Activated T-helper 1 cell treated with anti-CD3 and anti-CD28 coated beads, Interleukin-12 subunit alpha, Interleukin-12 subunit beta, Interleukin-2, Interleukin-4 antibody, amounts not matched to agents 30 ng/mL and 10 ng/mL and 1 ng/mL, durations not matched to agents 14 hours and 24 hours and 36 hours (primary cell): ENCODE data around the gene SPATA24. TPM values are rescaled to one million over a fixed set of nuclear protein-coding genes. Genes with fewer than 3 reads are reported as not detected.

Source experiments
- DNase-seq: peaks from one replicate; pipeline ENCODE4 v3.0.0; 2021; ENCODE audit warnings: low spot score
- H3K27ac Mint-ChIP-seq: one replicate; pipeline ENCODE4 v1.8.0; 2021; ENCODE audit warnings: mild to moderate bottlenecking, mixed read lengths
- H3K27me3 Mint-ChIP-seq: one replicate; pipeline ENCODE4 v1.8.0; 2022; ENCODE audit warnings: mild to moderate bottlenecking, moderate library complexity, mixed read lengths; ENCODE audit not compliant: insufficient read depth
- H3K36me3 Mint-ChIP-seq: one replicate; pipeline ENCODE4 v1.8.0; 2021; ENCODE audit warnings: low read depth, mixed read lengths
- H3K4me1 Mint-ChIP-seq: one replicate; pipeline ENCODE4 v1.8.0; 2021; ENCODE audit warnings: low read depth, mixed read lengths
- H3K4me3 Mint-ChIP-seq: one replicate; pipeline ENCODE4 v1.8.0; 2021; ENCODE audit warnings: mild to moderate bottlenecking, moderate library complexity, mixed read lengths
- H3K9me3 Mint-ChIP-seq: one replicate; pipeline ENCODE4 v1.8.0; 2021; ENCODE audit warnings: mixed read lengths
- intact Hi-C: fragments of 100-400 bp; cut with micrococcal nuclease; formaldehyde crosslinking; loops from one replicate; pipeline ENCODE4 v1.15.1; 2024
- total RNA-seq: library from RNA; stranded (reverse); gene quantifications from 2 replicates; pipeline ENCODE4 v1.2.3, GENCODE V29; 2022

The SPATA24 gene
- total RNA-seq, 1 donor from 2014 or later: 5.3 TPM

- Mint-ChIP-seq H3K27me3 (no peaks in the 10 kb centered on the region), H3K4me1 (peaks cover 53% of the 10 kb centered on the region), H3K27ac (peak overlapping the region; percentile 24), H3K9me3 (no peaks in the 10 kb centered on the region), H3K36me3 (peaks cover 9% of the 10 kb centered on the region), H3K4me3 (no peak overlapping the region)
- intact Hi-C loops: loop anchor here (5.0 kb wide), 2 partner anchors 932 to 1067 kb away; partner anchors contain the start of genes CDC25C and EGR1
- DNase-seq: no peak
Measured at GRCh38 chr5:139399501-139400121, 4.3 kb downstream of the SPATA24 start.

DNA sequence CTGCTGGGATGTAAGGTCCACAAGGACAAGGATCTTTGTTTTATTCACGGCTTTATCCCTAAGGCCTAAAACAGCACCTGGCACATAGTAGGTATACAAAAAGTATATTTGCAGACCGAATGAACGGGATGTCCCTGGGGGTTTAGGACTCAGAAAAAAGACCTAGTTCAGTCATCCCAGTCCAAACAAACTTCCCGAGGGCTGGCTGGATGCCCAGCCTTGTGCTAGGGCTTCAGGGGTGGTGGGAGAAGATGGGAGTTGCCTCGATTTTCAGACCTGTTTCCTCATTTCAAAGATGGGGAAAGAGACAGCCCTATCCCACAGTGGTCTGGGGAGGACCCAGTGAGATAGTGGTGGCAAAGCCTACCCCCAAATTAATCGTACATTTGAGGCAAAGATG lies 6.0 kb downstream of the SPATA24 start:
- DNase-seq: no peak
- Mint-ChIP-seq H3K9me3 (no peaks in the 10 kb centered on the region), H3K27me3 (no peaks in the 10 kb centered on the region), H3K27ac (peak overlapping the region; percentile 31), H3K36me3 (peaks cover 9% of the 10 kb centered on the region), H3K4me1 (peaks cover 36% of the 10 kb centered on the region), H3K4me3 (no peak overlapping the region)
- intact Hi-C loops: no loop called here

- peak overlapping the region; percentile 54 for H3K27ac Mint-ChIP-seq
- peaks cover 33% of the 10 kb centered on the region for H3K4me1 Mint-ChIP-seq
- no peaks in the 10 kb centered on the region for H3K27me3 Mint-ChIP-seq
- H3K4me3 Mint-ChIP-seq: peak overlapping the region; percentile 53
- H3K9me3 Mint-ChIP-seq: no peaks in the 10 kb centered on the region
- intact Hi-C loops: no loop called here
- H3K36me3 Mint-ChIP-seq: peaks cover 11% of the 10 kb centered on the region
- no peak for DNase-seq
Measured at GRCh38 chr5:139396691-139397090, 7.2 kb downstream of the SPATA24 start.

DNA sequence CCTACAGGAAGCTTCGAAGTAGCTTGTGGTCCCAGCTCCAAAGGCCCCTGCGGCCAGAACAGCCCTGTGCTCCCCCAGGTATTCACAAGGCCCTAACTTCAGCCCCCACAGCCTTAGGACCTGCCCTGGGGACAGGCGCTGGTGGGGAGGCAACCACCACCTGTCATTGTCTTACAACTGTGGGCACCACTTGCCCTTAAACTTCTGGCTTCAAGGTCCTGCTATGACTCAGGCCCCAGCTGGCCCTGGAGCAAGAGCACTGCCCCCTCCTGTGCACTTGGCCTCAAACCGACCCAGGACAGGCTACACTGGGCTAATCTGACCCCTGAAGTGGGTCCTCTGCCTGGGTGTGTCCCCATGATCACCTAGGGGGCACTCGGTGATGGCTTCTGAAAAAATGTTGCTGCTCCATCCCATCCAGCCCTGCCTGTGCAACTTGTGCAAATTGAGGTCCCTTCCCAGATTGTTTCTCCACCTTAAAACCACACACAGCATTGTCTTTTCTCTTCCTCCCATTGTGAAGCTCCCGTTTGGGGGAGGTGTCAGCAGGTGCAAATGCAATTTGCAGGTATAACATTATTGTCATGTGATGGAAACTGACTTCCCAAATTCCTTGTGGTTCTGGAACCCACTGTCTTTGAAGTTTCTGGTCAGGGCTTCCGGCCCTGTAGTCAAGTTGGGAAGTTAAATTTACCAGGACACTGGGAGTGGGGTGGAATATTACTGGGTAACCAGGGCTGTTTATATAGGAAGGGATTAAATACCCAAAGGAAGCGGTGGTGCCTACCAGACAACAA lies 7.8 kb downstream of the SPATA24 start:
- H3K4me3 Mint-ChIP-seq: peak overlapping the region; percentile 77
- no peaks in the 10 kb centered on the region for H3K27me3 Mint-ChIP-seq
- peaks cover 39% of the 10 kb centered on the region for H3K4me1 Mint-ChIP-seq
- peaks cover 12% of the 10 kb centered on the region for H3K36me3 Mint-ChIP-seq
- H3K27ac Mint-ChIP-seq: no peak overlapping the region
- intact Hi-C loops: no loop called here
- DNase-seq: no peak
- H3K9me3 Mint-ChIP-seq: no peaks in the 10 kb centered on the region

DNA sequence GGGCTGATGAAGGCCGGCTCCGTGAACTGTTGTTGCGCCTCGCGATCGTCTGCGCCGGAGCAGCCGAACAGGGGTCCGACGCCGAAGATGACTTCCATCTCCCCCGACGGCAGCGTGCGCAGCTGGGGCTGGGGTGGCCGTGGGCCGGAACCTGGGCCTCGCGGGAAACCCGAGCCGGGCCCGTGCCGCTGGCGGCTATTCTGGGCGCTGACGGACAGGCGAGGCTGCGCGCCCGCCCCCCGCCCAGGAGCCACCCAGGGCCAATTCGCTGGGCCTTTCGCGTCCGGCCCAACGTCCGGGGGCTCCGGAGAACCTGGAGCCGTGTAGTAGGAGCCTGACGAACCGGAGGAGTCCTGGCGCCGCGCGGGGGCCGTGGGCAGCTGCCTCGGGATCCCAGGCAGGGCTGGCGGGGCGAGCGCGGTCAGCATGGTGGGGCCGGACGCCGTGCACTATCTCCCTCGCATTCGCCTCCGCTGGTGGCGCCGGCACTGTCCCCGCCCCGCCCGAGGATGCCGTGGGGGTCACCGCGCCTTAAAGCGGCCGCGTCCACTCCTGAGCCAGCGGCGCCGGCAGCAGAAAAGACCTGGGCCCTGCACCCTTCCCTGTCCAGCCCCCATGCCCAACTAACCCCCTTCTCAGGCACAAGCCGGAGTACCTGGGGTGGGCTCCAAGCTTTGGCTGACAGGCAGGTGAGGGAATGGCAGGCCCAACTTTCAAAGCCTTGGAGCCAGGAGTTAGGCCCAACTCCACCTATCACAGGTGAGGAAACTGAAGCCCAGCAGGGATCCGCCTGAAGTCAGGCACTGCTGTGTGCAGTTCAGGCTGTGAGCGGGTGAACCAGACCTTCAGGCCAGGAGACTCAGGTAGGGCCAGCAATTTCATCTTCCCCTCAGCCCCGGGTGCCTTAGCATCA lies 9.0 kb downstream of the SPATA24 start, which contains the start of gene PROB1:
Gene PROB1, minus strand, starts transcription at position 451 of the 913 bp plus-strand sequence. Its CDS starts 23 bp downstream, at position 428.
- Mint-ChIP-seq H3K27ac (no peak within 1 kb of the TSS), H3K4me3 (peak within 1 kb of the TSS; percentile 96), H3K36me3 (peaks cover 12% of the 10 kb centered on the region), H3K4me1 (peaks cover 50% of the 10 kb centered on the region), H3K9me3 (no peaks in the 10 kb centered on the region), H3K27me3 (no peaks in the 10 kb centered on the region)
- no peak for DNase-seq
- intact Hi-C loops: loop anchor here (5.0 kb wide), 2 partner anchors 198 to 712 kb away; partner anchors contain the start of gene SIL1

DNA sequence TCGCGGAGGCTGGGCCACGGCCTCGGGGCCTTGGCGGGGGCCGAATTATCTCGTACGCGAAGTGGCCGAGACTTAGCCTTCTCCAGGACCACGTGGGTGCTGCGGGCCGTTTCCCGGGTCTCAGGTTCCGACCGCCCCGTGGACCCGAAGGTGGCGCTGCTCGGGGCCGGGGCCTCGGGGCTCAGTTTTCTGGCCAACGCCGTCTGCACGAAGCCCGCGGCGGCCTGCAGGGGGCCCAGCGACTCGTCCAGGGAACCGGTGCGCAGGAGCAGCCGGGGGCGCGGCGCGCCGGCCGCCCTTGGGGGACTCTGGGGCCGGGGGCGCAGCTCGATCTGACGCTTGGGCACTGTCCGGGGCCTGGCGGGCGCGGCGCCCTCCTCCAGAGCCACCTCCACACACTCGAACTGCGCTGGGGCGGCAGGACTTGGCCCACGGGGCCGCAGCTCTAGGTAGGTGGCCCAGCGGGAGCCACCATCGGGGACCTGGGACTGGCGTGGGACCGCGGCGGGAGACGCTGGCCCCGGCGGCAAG lies 9.7 kb downstream of the SPATA24 start:
- Mint-ChIP-seq H3K27ac (no peak overlapping the region), H3K9me3 (no peaks in the 10 kb centered on the region), H3K27me3 (no peaks in the 10 kb centered on the region), H3K4me3 (peak overlapping the region; percentile 96), H3K4me1 (peaks cover 51% of the 10 kb centered on the region), H3K36me3 (peaks cover 15% of the 10 kb centered on the region)
- peak; percentile 53 for DNase-seq
- intact Hi-C loops: loop anchor here (5.0 kb wide), 2 partner anchors 197 to 713 kb away; partner anchors contain the start of gene SIL1

- Mint-ChIP-seq H3K4me1 (peaks cover 52% of the 10 kb centered on the region), H3K4me3 (peak overlapping the region; percentile 96), H3K9me3 (no peaks in the 10 kb centered on the region), H3K27me3 (no peaks in the 10 kb centered on the region), H3K27ac (peak overlapping the region; percentile 95), H3K36me3 (peaks cover 15% of the 10 kb centered on the region)
- no peak for DNase-seq
- intact Hi-C loops: loop anchor here (1.0 to 5.0 kb wide), 6 partner anchors 22 to 819 kb away; partner anchors contain the start of genes HSPA9 and SIL1
Measured at GRCh38 chr5:139393497-139394122, 10.3 kb downstream of the SPATA24 start.

GRCh38 chr5:139392678-139393496 lies 11.0 kb downstream of the SPATA24 start:
- no peaks in the 10 kb centered on the region for H3K27me3 Mint-ChIP-seq

DNA sequence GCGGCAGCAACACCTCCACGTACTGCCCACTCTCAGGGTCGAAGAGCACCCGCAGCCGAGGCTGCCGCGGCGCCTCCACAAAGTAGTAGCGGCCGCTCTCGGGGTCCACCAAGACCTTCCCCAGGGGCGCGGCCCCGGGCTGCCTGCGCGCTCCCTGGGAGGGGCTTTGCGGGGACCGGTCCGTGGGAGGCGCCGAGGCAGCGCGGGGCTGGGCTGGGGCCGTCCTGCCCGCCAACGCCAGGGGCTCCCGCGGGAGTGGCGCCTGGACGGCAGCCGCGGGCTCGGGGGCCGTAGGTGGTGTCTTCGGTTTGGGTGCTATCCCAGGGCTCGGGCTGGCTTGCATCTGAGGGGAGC lies 11.6 kb downstream of the SPATA24 start:
- H3K4me3 Mint-ChIP-seq: peak overlapping the region; percentile 99
- no peak for DNase-seq
- intact Hi-C loops: loop anchor here (1.0 to 5.0 kb wide), 7 partner anchors 12 to 818 kb away; partner anchors contain the start of genes HSPA9, SIL1 and SPATA24
- H3K36me3 Mint-ChIP-seq: peaks cover 17% of the 10 kb centered on the region
- no peaks in the 10 kb centered on the region for H3K27me3 Mint-ChIP-seq
- H3K9me3 Mint-ChIP-seq: no peaks in the 10 kb centered on the region
- H3K27ac Mint-ChIP-seq: peak overlapping the region; percentile 95
- H3K4me1 Mint-ChIP-seq: peaks cover 62% of the 10 kb centered on the region

More at GRCh38 chr5:139392678-139393496, 11.0 kb downstream of the SPATA24 start:
- Mint-ChIP-seq H3K4me3 (peak overlapping the region; percentile 96), H3K4me1 (peaks cover 58% of the 10 kb centered on the region), H3K27ac (peak overlapping the region; percentile 95), H3K9me3 (no peaks in the 10 kb centered on the region), H3K36me3 (peaks cover 18% of the 10 kb centered on the region)
- intact Hi-C loops: loop anchor here (1.0 to 5.0 kb wide), 8 partner anchors 11 to 818 kb away; partner anchors contain the start of genes HSPA9, SIL1 and SPATA24
- DNase-seq: peak; percentile 84

DNA sequence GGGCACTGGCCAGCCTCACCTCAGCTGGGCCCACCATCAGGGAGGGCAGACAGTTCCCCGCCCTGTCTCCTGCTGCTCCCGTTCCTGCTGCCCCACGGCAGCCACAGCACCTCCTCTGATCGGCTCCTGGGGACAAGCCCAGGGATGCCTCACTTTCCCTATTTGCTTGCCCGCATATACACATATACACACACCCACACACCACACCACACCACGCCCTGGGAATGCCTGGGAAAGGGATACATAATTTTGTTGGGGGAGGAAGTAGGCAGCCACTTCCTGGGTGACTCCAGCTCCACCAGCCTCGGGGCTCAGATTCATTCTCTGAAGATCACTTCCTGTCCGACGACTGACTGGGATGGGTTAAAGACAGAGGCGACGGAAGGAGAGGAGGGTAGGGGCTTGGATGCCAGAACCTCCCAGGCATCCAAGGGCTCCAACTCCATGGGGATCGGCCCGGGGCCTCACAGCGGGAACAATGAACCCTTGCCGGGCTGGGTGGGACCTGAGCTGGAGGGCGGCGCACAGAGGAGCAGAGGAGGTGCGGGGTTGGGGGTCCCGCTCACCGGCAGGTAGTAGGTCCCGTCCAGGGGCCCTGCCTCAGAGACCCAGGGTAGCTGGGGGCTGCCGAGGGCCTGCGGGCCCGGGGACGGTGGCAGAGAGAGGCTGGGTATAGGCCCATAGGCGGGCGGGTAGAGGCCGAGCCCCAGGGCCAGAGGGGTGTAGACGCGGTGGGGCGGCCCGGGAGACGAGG lies 12.1 kb downstream of the SPATA24 start:
- Mint-ChIP-seq H3K27me3 (no peaks in the 10 kb centered on the region), H3K36me3 (peaks cover 13% of the 10 kb centered on the region), H3K4me3 (peak overlapping the region; percentile 99), H3K9me3 (no peaks in the 10 kb centered on the region), H3K27ac (peak overlapping the region; percentile 100), H3K4me1 (peaks cover 60% of the 10 kb centered on the region)
- intact Hi-C loops: loop anchor here (1.0 to 5.0 kb wide), 8 partner anchors 13 to 817 kb away; partner anchors contain the start of genes HSPA9, SIL1 and SPATA24
- peak; percentile 31 for DNase-seq
